ENCODE results near the gene PTPRA.

DNA sequence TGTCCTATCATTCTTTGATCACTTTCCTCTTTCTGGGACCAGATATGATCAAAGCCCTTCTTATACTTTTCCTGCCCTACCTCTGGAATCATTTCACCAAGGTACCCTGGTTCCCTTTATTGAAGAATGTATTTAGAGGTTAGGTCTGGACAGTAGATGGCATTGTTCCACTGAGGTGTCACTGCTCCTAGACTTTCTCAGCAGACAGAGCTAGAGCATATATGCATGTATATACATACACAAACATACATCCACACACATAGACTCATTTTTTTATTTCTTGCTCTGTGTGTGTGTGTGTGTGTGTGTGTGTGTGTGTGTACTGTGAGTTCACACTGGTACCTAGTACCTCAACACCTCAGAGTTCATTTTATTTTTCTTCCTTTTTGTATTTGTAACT, 40.9 kb downstream of the PTPRA start:
- TF ChIP-seq POLR2A (IDR thresholded peaks at IDR 0.05; ENCODE audit: low read depth, low read length) (no peak), POLR2AphosphoS5 (IDR thresholded peaks at IDR 0.05; ENCODE audit: low read depth, low read length) (no peak), SPI1 (IDR thresholded peaks at IDR 0.05; ENCODE audit: low read depth, low read length) (no peak), TAF1 (IDR thresholded peaks at IDR 0.05; ENCODE audit: low read depth, low read length) (no peak)

Data from GM12891 (cell line).